GM19351 (cell line): ENCODE measurements around the gene GOLGA7B.

Experiments used
- ATAC-seq: cut with Tn5 transposase; IDR thresholded peaks from one replicate; pipeline ENCODE4 v1.9.1; 2021; ENCODE audit warnings: mild to moderate bottlenecking, moderate library complexity; ENCODE audit not compliant: unreplicated experiment

The GOLGA7B gene

DNA sequence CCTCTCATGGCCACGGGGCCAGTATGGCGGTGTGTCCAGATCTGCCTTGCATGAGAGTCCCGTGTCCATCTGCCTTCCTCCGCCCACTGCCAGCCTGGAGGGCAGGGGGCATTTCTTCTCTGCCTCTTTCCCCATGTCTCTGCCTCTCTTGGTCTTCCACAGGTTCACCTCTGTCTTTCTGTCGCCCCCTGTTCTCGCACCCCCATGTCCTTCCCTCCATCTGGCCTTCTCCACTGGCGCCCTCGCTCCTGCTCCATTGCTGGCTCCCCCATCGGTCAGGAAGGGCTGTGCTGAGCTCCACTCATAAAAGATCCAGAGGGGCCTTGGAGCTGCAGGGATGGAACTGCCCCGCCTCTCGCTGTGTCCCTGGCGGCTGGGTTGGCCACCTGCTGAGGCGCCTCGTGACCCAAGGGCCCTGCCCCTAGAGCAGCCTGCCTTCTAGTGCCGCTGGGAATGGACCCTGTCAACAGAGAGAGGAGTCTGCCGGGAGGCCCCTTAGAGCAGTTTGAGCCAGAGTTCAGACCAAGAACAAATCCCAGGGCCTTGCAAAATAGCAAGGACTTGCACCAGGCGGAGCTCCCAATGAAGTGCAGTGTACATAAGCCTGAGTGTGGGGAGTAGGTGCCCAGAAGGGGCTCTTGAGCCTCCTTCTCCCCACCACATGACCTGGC, 42.0 kb downstream of the GOLGA7B start:
- no peak for ATAC-seq

DNA sequence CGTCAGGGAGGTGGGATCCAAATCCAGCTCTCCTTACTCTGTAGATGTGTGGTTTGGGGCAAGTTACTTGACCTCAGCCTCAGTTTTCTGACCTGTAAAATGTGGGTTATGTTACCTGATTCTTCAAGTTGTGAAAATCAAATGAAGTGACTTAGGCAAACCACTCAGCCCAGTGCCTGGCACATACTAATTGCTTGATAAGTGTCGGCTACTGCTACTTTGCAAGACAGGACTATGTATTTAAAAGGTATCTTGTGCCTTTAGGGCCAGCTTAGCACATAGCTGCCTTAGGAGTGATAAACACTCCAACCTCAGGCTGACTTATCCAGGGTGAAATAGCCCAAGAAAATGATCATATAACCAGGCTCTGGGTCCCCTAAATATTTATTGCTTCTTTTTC, 42.9 kb downstream of the GOLGA7B start:
- ATAC-seq: no peak

DNA sequence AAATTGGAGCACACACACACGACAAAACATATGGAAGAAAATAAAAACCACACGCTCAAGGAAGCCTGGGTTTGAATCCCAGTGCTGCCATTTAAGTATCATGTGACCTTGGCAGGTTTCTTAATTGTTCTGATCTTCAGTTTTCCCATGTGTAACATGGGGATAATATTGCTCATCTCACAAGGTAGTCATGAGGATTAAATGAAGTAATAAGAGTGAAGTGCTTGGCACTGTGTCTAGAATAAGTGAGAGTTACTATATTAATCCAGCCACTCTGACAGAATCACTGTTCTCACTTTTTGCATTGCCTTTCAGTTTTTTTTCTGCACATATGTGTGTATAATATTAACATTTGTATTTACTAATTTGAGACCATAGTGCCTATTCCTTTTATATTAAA, 43.3 kb downstream of the GOLGA7B start:
- no peak for ATAC-seq

DNA sequence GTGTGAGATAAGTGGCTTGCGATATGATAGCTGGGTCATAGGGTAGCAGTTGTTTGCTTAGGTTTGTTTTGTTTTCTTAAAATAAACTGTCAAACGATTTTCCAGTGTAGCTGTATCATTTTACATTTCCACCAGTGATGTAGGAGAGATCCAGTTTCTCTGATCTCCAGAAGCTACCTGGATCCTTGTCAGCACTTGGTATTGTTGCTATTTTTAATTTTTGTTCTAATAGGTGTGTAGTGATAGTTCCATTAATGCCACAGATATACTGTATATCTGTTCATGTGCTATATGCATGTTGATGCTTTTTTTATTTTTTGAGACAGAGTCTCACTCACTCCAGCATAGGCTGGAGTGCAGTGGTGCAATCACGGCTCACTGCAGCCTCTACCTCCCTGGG, 44.4 kb downstream of the GOLGA7B start:
- ATAC-seq: no peak

DNA sequence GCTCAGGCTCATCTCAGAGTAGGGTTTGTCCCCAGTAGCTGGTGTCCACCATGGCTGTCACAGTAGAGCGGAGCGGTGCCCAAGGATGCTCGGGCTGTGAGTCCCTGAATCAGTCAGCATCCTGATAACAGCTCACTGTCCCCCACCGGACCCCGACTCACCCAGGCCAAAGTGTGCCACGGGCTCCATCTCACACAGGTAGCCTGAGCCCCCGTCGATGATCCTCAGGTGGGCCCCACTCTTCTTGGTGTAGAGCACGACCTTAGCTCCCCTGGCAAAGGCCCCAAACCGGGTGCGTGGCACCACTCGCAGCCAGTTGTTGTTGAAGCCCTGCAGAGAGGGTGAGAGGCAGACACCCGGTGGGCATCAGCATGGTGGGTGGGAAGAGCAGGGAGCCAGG, 45.4 kb downstream of the GOLGA7B start:
- ATAC-seq: no peak

DNA sequence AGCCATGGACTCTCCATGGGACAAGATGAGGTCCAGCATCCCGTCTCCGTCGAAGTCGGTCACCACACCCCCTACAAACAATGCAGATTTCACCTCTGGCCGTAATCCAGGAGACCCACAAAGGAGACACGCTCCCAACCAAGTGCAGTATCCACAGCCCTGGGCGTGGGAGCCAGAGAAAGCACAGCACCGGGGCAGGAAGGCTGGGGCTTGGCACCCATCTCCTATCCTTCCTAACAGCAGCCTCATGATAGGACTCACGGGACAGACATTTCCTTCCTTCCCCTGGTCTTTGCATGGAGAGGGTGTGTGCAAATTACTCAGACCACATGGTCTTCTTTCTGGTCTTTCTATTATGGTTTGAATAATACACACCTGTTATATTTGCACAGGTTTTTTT, 46.3 kb downstream of the GOLGA7B start:
- no peak for ATAC-seq

DNA sequence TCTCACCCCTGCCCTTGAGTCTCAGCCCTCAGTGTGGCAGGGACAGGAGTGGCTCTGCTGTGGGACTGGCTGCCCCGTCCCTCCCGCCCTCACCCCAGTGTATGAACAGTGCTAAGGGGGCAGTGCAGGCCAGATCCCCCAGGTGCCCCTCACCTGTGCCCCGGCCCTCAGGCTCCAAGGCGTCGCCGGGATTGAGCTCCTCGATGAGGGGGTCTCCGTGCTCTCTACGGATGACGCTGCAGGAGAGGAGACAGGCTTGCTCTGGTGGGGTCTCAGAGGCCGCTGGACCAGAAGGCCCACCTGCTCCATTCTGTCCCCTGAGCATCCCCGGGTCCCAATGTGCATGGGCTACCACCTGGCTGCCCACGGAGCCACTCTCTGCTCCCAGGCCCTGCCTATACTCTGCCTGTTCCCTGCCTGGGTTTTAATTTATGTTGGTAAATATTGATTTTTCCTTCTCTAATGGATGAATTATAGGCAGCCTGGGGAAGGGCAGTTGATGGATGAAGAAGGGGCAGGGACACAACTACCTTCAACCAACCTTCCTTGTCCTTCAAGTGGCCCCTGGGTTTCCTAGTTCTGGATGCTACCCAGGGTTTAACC, 47.2 kb downstream of the GOLGA7B start:
- ATAC-seq: no peak

DNA sequence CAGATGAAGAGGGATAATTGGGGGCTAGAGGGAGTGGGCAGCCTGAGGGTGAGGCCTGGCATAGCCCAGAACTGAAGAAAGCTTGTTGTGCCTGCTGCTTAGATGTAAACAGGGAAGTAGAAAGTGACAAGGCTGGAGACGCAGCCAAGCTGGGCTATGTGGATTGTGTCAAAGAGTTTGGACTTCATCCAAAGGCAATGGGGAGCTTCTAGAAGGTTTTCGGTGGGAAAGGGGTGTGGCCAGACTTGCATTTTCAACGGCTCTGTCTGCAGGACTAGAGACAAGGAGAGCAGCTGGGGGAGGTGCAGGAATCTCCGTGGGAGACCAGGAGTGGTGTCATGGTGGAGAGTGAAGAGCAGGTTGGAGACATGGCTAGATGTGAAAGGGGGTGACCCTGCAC, 48.8 kb downstream of the GOLGA7B start:
- ATAC-seq: no peak

DNA sequence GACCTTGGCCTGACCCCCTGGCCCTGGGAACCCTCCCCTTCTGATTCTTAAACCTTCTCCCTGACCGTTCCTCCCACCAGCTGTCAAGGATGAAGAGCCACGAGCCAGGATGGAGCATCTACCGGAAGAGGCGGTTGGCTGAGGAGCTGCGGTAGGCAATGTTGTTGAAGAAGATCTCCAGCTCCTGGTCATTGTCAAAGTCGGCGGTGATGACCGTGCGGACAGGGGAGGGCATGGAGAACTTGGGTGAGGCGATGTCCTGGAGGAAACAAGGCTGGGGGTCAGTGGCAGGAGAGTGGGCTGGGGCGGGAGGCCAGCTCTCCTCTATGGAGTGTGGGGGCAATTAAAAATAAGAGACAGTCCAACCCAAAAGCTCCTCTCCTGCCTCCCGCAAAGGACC, 51.7 kb downstream of the GOLGA7B start:
- no peak for ATAC-seq

DNA sequence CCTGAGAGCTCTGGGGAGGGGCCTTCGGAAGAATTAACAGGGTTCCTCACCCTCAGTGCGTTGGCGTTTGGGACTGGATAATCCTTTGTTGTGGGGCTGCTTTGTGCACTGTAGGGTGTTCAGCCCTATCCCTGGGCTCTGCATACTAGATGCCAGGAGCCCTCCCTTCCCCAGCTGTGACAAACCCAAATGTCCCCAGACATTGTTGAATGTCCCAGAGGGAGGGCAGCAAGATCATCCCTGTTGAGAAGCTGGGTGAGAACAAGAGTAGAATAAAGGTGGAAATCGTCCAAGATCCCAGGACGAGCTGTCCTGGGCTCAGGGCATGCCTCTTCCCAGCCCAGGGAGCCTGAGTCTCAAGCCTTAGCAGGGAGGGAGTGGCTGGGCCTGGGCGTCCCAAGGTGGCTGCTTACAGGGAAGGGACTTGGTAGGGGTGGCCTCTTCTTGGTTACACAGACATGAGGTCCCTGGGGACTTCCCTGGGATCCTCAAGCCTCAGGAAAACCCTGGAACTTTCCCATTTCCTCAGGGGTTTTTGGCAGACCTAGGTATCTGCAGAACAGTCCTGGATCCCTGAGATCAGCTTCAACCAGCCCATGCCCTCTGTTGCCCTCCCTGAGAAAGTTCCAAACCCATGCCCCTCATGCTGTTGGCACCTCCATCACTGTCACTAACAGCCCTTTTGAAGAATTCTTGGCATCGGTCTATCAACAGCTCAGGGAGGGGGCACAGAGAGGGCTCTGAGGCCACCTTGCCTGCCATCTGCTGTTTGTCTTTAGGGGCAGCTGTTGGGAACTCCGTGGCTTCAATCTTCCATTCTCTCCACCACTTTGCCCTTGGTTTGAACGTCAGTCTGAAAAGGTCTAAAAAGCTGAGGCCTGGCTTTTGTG, 53.7 kb downstream of the GOLGA7B start:
- ATAC-seq: no peak

DNA sequence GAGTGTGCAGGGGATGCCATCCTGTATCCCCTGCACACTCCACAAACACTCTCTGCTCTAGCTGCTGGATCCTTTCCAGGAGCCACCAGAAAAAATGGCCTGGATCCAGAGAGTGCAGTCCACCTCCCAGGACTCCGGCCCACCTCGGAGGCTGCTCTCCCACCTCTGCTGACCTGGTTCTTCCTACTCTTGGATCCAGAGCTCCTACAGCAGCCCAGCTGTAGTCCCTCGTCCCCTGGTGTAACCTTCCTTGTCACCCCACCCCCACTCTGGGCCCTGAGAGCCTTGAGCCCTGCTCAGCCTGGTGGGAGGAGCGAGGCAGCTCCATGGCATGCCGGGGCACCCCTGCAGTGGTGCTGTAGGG, 54.4 kb downstream of the GOLGA7B start:
- ATAC-seq: no peak

DNA sequence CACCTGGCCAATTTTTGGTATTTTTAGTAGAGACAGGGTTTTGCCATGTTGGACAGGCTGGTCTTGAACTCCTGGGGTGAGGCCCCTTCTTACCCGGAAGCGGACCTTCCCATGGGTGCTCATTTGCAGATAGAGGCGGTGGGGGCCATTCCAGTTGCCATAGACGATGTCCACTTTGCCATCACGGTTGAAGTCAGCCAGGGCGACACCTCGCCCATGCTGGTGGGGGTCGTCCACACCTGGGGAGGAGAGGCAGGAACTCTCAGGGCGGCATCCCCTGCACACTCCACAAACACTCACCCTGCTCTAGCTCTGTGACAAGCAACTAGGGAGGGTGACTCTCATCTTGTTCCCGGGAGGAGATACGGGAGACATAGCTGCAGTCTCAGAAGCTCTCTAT, 54.9 kb downstream of the GOLGA7B start:
- ATAC-seq: no peak

DNA sequence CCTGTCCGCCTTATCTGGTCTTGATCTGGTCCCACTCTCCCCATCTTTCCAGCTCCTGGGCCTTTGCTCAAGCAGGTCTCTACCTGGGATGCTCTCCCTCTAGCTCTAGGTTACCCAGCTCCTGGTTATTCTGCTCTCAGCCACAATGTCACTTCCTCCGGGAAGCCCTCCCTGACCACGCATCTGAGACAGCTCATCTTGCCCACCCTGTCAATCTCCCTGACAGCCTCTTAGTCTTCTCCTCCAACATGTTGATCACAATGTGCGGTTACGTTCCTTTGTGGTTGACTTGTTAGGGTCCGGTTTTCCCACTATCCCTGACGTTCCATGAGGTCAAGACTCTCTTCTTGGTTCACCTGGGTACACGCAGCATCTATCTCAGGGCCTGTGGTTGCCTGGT, 55.6 kb downstream of the GOLGA7B start:
- no peak for ATAC-seq

DNA sequence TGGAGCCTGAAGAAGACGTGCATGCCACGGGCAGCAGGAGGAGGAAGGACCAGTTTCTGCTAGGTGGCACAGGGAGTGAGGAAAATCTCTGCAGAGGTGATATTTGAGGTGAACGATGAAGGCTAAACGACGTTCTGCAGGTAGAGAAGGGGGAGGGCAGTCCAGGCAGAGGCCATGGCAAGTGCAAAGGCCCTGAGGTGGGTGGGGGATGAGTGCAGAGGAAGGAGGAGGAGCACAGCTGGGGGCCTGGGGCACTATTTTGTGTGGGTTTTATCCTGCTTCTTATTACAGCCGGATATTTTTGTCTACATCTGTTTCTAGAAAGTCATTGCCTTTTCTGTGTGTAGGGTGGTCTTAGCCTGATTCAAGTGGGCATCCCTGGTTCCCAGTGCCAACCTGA, 57.6 kb downstream of the GOLGA7B start:
- ATAC-seq: no peak

DNA sequence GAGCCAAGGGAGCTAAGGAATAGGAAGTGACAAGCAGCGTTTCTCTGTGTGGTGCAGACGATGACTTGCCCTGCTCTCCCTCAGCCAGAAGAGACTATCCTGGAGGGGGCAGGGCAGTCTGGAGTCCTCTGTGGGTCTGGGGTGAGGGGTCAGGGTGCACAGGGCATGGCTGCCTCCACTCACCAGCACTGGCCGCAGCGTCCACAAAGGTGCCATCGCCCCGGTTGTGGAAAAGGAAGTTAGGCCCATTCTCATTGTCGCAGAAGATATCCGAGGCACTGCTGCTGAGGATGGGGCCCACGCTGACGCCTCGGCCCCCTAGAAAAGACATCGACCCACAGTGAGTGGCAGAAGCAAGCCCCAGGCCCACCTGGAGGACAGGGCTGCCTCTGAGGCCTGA, 58.2 kb downstream of the GOLGA7B start:
- no peak for ATAC-seq

DNA sequence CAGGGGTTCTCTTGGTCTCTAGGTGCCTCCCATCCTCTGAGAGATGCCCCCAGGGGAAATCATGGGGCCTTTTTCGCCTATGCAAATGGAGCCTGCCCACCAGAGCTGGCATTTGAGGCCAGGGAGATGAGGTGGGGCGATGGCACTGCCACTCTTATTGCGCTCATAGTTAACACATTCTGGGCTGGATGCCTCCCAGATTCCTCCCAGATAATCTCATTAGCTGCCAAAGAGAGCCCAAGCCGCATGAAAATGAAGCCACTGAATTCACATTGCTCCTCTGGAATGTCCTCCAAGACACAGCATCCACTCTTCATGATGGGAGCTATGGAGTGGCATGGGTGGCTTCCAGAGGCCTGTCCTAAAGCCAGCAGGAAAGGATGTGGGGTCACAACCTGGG, 61.0 kb downstream of the GOLGA7B start:
- ATAC-seq: no peak

DNA sequence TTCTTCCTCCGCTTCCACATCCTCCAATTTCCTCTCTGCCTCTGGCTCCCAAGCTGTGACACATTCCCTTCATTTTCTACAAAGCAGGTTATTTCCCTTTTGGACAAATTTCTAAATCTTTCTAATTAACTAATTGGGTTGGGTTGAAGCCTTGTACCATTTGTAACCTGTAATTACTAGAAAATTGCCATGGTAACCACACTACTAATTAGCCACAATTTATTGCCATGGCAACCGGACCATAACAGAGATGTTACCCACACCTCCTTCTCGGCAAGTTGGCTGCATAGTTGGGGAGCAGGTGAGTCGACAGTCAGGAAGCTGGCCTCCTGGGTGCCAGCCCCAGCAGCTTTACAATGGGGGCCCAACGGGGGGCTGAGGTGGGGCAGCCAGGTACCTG, 61.6 kb downstream of the GOLGA7B start:
- ATAC-seq: no peak

DNA sequence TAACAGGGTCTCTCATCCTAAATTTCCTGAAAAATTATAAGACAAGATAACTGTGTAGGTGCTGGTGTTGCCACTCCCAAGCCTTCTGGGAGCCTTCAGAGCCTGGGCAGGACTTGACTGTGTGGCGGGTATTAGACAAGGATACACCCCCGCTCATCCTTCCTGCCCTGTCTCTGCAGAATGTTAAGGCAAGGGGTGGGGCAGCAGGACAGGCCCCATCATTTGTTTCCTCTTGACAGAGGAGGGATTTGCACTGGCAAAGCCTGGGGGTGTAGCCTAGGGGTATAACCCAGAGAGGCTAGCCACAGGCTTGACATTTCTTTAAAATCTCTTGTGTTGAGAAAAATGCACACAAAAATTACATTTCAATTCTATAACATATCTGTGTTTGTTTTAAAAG, 63.5 kb downstream of the GOLGA7B start:
- no peak for ATAC-seq

DNA sequence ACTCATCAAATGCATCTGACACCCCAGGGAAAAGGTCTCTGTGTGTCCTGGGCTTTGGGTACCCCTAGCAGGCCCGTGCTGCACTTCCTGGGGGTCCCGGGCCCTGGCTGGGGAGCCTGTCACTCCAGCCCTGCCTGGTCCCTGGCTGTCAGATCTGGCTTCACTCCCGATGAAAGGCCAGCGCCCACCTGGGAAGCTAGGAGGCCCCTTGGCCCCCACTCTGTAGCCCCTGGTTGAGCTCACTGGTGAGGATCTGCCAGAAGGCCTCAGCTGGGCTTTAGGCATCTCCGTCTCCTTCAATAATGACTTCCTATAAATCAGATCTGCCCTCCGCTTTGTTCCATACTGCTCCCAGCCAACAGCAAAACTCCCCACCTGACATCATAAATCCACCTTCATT, 64.0 kb downstream of the GOLGA7B start:
- ATAC-seq: no peak

DNA sequence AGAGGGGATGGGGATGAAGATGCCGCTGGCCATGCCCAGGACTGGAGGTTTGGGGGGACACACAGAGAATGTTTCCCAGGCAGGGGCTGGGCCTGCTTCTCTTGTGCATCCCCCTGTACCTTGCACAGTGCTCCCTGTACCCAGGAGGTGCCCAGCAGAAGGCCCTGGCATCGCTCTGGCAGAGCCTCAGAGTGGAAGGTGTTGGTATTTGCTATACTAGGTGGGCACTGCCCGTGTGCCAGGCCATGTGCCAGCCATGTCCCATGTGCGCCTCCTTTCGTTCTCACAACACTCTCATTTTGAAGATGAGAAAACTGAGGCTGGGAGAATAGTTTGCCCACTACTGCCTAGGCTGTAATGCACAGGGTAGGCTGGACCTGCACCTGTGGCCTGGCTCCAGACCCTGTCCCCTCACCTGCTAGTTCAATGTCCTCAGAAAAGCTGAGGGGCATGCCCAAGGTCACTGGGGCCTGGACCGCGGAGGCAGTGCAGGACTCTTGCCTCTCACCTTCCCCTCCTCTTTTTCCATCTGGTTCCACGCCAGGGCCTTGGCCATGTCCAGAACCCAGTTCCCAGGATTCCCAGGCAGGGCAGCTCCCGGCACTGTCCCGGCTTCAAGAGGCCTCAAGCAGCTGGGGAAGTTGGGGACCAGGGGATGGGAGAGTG, 64.7 kb downstream of the GOLGA7B start:
- ATAC-seq: no peak

DNA sequence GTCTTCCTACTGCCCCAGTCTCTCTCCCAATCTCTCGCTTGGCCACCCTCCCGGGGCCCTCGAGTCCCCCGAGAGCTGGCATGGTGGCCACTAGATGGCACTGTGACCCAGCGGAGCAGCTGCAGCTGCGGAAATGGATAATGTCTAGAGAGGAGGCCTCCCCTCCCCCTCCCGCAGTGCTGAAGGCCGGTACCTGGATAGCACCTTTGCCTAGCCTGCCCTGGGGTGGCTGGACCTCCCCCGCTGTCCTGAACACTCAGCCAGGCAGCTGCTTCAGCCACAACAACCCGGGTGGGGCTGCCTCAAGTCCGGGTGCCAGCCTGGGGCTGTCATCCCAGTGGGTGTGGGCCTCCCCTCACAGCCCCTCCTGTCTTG, 65.2 kb downstream of the GOLGA7B start:
- peak; percentile 84 for ATAC-seq
